ENCODE data around the gene DLG2.
"Not testable (repeated sequence)": the region's sequence is repeated elsewhere in the genome, so short reads cannot be mapped to it uniquely, and the experiment has no call there.

The DLG2 gene

DNA sequence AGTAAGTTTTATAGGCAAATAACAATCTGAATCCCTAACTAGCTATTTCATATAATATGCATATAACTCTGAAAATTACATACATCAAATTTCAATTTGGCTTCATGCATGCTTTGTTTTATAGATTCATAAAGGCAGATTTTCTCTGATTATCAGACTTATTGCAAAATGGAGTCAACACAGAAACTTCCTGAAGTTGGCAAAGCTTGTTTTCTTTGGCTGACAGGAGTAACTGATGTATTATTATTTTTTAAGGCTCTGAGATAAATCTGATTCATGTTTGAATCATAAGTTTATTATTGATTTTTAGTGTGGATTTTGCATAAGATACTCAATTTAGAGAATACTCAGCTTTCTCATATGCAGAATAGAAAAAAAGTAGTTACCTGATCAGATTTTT is 1984.6 kb downstream of the DLG2 start:
- no peak for DNase-seq (ENCODE audit: low read depth in 2 of 2)

DNA sequence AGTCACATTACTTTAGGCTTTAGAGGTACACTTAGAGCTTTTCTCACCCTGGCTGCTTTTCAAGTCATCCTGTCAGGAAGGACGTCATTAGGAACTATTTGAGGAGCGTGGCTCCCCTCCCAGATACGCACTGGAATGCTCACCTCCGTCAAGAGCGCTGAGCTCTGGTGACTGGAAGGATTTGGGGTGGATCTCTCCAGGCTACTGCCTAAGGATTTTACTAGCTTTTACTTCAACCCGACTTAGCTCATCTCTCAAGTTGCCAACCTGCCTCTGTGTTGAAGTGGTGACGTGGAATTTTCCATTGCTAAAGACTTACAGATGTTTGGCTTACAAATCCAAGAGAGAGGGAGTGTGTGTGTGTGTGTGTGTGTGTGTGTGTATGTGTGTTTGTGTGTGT is 1985.6 kb downstream of the DLG2 start:
- DNase-seq (ENCODE audit: low read depth in 2 of 2): no peak

DNA sequence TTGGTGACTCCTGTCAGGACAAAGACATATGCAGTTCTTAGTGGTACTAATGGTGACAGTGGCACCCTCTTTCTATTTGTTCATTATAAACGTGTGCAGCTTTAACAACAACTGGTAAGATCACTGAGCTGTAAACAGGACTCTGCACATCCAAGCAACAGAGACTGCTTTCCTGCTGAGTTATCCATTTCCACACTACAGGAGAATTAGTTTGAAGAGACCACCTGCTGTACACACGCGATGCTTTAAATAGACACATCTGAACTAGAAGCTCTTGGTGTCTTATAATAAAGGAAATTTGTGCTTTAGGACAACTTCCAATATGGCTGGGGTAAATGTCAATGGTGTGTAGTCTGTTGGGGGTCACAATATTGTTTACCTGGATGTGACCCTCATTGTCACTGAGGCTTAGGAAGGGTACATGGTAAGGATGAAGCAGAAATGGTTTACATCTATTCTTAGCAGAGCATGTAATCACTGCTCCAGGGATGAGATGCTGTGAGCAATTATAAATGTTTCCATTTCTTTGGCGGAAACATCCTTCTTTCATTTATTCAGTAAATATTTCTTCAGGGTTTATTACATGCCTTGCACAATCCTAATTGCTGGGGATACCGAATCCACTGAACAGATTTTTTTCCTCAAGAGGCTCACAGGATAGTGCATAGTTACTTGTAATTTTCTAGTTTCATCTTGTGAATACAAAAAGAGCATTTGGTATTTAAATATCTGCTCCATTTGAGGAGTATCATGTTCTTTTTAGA is 1987.0 kb downstream of the DLG2 start:
- no peak for DNase-seq (ENCODE audit: low read depth in 2 of 2)

DNA sequence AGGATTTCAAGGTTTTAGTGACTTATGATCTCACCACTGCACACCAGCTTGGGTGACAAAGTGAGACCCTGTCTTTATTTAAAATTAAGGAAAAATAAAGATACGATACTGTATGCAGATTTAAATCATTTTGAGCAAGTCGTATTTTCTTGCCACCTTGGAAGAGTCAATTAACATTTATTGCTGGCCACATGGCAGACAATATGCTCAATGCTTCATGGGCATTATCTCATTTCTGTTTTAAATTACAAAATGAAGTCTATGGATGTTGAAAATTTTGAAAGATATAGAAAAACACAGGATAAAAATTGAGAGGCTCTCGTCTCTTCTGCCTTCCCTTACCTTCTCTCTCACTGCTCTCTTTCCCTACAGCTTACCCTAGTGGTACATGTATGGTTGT is 1992.0 kb downstream of the DLG2 start:
- no peak for DNase-seq (ENCODE audit: low read depth in 2 of 2)

DNA sequence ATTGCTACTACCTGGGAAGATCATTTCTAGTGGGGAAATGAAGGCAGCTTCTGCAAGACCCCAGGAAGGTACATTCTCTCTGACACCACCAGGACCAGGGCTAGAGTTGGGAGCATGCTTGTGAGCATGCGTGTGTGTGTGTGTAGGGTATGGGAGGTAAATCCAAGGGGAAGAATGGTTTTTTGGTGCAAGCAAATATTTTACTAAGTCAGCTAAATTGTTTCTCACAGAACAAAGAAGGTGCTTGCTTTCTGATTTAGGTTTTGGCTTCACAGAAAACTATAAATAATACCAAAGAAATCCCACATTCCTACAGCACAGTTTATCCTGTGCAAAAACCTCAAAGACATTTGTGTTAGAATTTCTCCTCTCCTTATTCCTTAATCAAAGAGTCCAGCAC is 1996.9 kb downstream of the DLG2 start:
- DNase-seq (ENCODE audit: low read depth in 2 of 2): no peak

DNA sequence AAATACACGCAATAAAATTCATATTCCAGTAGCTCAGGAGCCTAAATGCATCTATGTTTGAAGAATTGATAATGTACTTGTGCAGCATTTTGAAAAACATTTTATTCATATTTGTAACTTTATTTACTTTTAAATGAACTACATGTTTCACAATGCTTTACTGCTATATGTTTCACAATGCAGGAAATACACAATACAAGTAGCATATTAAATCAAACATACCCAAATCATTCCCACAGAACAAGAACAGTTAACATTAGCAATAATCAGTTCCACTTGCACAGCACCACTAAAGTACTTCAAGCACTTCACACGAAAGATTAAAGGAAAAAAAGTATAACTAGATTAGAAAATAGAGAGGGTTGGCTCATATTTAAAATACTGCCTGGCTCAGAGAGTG is 1997.4 kb downstream of the DLG2 start:
- DNase-seq (ENCODE audit: low read depth in 2 of 2): no peak

DNA sequence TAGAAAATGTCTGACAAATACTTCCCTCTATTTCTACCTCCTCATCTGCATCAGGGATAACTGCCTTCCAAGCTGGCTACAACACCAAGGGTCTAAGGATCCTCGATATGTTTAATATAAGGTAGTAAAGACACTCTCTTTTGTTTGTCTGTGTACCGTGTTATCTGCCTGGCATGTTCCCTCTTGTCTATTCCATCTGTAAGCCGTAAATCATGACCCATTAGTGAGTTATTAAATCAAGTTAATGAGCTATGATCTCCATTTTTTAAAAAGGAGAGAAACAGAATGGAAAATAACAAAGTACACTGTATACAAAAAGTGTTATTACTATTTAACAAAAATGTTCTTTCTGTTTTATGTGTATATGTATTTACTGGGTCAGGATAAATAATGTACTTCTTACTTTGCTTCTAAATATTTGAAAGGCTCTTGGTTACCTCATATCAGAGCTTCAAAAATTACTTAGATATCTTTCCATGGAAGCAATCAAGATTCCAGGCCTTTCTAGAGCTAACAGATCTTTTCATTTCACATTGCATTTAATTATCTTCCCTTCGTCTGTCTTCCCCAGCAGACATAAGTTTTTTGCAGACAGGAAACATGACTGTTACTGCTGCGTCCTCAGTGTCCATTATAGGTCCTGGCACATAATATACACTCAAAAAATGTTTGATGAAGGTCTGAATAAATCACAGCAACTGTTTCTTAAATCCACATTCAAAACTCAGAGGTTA is 1998.4 kb downstream of the DLG2 start:
- DNase-seq (ENCODE audit: low read depth in 2 of 2): no peak

DNA sequence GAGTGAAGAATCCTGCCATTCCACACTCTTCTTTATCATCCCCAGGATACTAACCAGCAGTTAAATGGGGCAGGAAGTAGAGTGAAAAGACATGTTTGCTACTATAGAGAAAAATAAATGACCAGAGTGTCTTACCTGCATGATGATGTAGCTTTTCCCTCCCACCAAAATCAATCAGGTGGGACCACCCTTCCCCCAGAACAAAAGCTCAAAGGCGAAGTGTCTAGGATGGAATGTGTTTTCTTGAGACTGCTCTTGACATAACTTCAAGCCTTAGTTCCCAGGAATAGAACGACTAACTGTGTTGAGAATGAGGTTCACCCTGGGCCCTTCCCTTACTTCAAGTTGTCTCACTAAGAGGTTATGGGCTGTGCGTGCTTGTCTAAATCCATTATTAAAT is 2001.8 kb downstream of the DLG2 start:
- DNase-seq (ENCODE audit: low read depth in 2 of 2): no peak

DNA sequence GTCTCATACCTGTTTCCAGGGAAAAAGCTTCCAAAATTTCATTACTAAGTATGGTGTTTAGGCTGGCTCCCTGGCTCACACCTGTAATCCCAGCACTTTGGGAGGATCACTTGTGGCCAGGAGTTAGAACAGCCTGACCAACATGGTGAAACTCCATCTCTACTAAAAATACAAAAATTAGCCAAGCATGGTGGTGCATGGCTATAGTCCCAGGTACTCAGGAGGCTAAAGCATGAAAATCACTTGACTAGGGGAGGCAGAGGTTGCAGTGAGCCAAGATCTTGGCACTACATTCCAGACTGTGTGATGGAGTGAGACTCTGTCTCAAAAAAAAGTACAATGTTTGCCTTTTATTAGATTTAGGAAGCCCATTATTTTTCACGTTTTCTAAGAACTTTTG is 2009.5 kb downstream of the DLG2 start:
- DNase-seq (ENCODE audit: low read depth in 2 of 2): no peak

DNA sequence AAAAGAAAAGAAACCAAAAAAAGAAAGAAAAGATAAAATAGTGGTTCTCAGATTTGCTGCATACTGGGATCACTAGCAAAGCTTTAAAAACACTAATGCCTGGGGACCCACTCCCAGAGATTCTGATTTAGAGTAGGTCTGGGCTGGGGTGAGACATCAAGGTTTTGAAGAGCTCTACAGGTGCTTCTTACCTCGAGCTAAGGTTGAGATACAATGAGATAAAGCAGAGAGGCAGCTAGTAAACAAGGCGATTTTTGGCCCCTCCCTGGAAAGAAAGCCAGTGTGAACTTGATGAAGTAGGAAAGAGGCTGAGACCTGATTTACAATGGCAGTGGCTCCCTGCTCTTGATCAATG is 2013.4 kb downstream of the DLG2 start:
- DNase-seq (ENCODE audit: low read depth in 2 of 2): no peak

DNA sequence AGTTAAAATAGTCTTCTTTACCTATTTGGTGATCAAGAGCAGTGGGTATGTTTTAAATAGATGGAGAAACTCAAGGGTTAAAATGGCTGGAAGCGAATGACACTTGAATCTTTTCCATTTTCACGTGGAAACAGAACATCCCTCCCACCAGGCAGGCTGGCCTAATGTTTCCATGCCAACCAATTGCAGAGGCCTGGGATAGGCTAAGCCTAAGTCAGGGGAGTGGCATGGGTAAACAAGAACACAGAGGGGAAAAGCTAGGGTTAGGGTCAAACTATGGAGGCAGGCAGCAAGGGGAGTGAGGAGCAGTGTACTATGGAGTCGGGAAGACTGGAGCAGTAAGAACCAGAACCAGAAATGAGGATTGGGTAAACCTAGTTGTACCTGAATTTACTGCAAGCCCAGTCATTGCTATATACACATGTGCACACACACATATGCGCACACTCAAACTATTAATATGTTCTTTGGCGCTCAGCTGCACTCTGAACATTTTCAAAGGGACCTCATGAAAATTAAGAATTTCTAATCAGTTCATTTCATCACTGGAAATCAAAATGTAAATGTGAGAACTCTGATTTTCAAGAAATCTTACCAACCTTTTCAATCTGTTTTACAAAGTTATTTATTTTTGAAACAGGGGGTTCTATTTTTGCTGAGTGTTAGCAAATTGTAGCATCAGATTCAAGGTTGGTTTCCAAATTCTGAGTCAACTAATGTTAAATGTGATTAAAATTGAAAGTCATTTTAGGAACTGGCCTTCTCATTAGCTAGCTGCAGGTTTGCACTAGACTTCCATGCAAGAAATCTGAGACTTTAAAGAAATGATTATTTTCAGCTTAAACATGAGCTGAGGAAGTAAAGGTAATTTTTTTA is 2014.0 kb downstream of the DLG2 start:
- no peak for DNase-seq (ENCODE audit: low read depth in 2 of 2)

DNA sequence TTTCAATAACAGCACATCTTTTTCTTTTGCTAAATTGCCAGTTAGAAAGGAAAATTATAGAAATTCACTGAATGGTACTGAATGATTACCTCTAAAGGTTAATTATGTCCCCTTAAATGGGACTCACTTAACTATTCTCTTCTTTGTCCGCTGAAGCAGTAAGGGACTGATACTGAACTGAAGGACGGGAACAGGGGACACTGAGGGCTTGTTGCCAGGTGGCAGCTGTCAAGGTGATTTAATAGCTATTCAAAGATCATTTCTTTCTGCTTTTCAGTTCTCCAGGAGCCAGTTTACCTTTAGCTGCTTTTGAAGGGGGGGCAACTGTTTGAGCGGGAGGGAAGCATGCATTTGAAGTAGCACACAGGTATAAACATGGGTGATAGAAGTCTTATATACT is 2015.5 kb downstream of the DLG2 start:
- DNase-seq (ENCODE audit: low read depth in 2 of 2): no peak

DNA sequence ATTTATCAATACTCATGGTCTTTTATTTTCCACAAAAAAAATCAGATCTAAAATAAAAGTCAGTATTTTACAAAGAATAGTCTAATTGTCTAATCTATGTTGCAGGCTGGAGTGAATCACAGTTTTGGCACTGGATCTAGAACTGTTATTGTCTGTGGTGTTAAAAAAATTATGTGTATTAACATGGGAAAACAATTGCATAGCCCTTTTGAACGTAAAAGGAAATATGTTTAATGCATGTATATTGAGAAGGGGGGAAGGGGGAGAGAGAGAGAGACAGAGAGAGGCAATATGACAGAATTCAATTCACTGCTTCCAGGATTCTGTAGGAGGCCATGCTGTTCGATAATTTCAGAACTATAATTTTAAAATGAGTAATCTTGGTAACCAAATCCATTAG is 2016.1 kb downstream of the DLG2 start:
- no peak for DNase-seq (ENCODE audit: low read depth in 2 of 2)

DNA sequence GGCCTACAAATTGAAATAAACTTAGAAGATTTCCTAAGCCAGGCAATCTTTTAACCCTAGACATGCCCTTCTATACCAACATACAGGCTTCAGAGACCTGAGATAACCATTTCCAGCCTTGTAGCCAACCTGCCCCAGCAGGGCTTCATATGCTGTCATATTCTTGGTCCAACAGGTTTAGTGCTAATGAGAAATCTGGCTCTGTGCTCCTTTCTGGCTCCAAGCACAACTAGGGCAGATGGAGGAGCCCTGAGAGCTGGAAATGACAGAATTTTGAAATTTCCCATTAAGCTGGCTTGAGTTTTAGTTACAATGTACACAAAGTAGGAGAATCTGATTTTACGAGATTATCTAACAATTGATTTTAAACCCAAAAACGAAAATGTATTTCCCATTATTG is 2018.0 kb downstream of the DLG2 start:
- DNase-seq (ENCODE audit: low read depth in 2 of 2): no peak

DNA sequence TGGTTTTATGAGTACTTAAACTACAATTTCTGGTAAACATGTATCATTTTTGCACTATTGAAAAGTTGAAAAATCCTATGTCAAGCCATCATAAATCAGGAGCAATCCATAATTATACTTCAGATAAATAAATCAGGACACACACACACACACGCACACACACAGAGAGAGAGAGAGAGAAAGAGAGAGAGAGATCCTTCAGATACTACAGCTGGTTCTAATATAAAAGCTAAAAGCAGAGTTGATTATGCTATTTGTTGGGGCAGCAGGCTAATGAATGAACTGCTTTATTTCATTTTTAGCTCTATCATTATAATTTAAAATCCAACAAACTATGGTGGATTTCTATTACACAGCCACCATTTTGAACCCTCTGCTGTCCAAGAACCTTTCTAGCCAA is 2018.6 kb downstream of the DLG2 start:
- no peak for DNase-seq (ENCODE audit: low read depth in 2 of 2)

DNA sequence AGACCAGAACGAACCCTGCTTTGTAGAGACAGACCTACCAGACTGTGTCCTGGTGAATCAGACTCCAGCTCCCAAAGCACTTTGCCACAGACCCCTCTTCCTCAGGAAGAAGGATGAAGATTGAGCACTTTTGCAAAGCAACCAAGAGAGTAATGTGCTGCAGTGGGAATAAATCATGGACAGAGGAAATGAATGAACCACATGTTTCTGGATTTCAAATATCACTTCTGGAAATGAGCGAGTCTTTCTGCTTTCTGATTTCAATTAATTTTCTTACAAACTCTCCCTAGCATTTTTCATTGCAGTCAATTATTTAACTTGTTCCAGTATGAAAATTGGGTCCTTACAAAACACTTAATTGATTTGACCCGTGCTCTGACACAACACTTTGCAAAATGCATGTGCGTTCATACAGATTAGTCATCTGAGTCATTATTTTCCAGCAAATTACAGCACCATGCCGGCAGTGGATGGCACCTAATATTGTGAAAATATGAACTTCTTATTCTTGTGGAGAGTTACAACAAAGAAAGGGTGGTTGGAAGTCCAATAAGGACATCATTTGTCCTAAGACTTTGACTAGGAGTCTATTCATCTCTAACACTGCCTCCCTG is 2025.1 kb downstream of the DLG2 start:
- no peak for DNase-seq (ENCODE audit: low read depth in 2 of 2)

DNA sequence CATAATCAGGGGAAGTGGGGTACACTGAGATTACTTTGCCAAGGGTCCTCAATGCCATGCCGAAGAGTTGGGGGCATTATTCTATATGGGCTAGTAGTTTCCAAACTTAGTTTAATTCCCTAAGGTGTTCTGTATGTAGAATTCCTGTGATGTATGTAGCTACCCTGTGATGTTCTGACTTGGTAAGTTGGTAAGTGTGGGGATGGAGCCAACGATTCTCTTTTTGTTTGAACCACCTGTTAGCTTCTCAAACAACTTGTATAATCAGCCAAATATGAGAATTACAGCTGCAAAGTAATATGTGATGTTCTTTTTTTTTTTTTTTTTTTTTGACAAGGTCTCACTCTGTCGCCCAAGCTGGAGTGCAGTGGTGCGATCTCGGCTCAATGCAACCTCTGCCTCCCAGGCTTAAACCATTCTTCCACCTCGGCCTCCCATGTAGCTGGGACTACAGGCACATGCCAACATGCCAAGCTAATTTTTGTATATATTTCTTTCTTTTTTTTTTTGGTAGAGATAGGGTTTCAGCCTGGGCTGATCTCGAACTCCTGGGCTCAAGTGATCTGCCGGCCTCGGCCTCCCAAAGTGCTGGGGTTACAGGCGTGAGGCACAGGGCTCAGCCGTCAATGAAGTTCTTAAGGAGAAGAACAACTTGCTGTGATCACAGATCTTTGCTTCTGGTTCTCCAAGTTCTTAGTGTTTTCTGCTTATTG is 2025.8 kb downstream of the DLG2 start:
- no peak for DNase-seq (ENCODE audit: low read depth in 2 of 2)

DNA sequence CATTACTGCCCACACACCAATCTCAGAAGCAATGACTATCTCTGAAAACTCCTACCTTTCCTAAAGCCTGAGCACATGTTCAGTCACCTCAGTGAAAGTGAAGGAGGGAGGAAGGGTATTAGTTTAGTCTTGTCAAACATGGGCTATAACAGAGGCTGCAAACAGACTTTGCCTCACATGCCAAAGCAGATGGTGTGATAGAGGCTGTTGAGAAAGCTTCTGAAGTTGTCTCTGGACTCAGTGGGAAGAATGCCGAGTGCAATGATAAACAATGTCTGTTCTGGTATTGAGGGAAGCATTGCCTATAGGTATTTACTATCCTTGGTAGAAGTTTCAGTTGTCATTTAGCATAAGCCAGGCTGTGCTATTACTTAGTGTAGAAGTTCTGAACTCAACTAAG is 2026.5 kb downstream of the DLG2 start:
- no peak for DNase-seq (ENCODE audit: low read depth in 2 of 2)

DNA sequence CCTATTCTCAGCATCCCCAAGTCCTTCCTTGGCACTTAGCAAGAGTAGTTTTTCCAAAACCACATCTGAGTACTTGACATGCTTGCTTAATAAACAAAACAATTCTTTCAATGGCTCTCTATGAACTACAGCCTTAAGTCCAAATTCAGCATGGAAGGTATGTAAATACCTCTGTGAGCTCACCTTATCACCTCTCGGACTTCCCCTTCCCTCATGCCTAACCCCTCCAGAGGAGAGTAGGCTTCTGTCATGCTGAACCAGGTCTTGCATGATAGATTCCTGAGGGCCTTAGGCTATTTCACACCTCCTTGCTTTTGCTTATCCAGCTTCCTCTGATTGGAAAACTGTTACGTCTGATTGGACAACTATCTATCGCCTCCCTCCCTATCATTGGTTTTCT is 2028.1 kb downstream of the DLG2 start:
- DNase-seq (ENCODE audit: low read depth in 2 of 2): no peak

DNA sequence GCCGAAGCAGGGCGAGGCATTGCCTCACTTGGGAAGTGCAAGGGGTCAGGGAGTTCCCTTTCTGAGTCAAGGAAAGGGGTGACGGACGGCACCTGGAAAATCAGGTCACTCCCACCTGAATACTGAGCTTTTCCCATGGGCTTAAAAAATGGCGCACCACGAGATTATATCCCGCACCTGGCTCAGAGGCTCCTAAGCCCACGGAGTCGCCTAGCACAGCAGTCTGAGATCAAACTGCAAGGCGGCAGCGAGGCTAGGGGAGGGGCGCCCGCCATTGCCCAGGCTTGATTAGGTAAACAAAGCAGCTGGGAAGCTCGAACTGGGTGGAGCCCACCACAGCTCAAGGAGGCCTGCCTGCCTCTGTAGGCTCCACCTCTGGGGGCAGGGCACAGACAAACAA is 2039.3 kb downstream of the DLG2 start:
- not testable (repeated sequence) for DNase-seq (ENCODE audit: low read depth in 2 of 2)

DNA sequence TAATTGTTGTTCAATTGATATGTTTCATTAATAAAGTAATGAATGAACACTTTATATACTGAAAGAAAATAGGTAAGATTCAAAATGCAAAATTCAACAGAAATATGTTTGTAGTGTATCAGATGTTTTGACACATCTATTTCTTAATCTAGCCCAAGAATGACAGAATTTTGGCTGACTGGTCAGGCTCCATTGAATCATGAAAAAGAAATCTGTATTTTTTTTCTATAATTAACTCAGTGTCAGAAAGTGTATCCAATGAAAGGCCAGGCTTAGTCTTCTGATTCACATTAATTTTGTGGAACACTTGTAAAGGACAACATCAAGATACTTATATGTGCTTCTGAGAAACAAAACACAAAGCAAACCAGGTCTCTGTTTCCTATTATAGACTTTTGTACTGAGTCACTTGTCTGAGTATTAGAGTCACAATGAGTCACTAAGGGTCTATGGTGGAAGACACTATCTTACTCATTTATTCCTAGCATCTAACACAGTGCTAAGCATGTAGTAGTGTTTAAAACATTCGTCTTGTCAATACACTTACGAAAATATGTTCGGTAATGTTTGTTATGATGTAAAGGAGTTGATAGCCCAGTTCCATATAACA is 2043.3 kb downstream of the DLG2 start:
- no peak for DNase-seq (ENCODE audit: low read depth in 2 of 2)
